Measurements from ENCODE around the gene XRCC4.

XRCC4 gene

DNA sequence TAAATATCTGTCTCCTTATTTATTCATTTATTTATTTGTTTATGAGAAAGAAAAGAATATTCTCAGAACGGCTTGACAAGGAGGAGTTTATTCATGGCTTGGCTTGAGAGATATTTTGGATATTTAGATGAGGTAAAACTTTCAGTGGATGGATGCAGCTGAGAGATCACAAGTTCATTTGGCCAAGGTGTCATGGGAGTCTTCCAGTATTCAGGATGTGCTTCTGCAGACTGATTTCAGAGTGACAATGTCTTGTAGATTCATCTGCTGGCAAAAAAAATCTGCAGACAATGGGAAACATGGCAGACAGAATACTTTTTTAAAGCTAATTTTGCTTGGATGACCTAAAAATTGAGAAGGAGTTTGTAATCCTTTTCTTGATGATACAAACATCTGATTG, 38.5 kb downstream of the XRCC4 start:
- TF ChIP-seq, protein P1, sequence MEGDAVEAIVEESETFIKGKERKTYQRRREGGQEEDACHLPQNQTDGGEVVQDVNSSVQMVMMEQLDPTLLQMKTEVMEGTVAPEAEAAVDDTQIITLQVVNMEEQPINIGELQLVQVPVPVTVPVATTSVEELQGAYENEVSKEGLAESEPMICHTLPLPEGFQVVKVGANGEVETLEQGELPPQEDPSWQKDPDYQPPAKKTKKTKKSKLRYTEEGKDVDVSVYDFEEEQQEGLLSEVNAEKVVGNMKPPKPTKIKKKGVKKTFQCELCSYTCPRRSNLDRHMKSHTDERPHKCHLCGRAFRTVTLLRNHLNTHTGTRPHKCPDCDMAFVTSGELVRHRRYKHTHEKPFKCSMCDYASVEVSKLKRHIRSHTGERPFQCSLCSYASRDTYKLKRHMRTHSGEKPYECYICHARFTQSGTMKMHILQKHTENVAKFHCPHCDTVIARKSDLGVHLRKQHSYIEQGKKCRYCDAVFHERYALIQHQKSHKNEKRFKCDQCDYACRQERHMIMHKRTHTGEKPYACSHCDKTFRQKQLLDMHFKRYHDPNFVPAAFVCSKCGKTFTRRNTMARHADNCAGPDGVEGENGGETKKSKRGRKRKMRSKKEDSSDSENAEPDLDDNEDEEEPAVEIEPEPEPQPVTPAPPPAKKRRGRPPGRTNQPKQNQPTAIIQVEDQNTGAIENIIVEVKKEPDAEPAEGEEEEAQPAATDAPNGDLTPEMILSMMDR (IDR thresholded peaks at IDR 0.05; ENCODE audit: low read depth, low read length): no peak
- H3K4me3 ChIP-seq (ENCODE audit: low read depth, low read length): no peak overlapping the region

DNA sequence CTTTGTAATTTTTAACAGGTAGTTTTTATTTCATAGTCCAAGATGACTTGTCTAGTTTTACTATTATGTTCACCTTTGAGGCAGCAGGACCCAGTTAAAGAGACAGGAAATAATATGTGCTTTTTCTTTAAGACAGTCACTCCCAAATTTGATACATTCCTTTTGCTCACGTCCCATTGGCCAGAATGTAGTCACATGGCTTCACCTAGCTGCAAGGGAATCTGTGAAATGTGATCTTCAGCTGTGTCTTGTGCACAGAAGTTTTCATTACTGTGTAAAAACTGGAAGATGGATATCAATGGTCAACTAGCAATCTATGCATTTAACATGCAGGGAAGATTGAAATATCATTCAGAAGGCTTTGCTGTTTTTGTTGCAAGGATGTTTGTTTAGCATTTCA, 41.1 kb downstream of the XRCC4 start:
- TF ChIP-seq, protein P1 (IDR thresholded peaks at IDR 0.05; ENCODE audit: low read depth, low read length): no peak
- no peak overlapping the region for H3K4me3 ChIP-seq (ENCODE audit: low read depth, low read length)

DNA sequence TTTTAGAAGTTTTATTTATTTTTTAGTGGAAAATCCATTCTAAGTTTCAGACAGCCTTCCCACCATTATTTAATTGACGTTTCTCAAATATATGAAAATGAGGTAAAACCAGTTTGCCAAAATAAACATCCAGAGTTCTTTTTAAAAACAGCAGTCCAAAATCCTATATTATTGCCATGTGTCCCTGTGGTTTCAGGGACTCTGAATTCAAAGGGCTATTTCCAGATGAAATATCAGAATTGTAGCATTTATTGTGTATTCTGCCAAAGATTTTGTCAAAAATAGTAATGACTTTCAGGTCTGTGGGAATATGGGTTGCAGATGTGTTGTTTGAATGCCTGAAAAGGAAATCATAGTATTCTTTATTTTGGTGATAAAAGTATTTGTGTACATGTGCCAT, 41.6 kb downstream of the XRCC4 start:
- TF ChIP-seq, protein P1 (IDR thresholded peaks at IDR 0.05; ENCODE audit: low read depth, low read length): no peak

DNA sequence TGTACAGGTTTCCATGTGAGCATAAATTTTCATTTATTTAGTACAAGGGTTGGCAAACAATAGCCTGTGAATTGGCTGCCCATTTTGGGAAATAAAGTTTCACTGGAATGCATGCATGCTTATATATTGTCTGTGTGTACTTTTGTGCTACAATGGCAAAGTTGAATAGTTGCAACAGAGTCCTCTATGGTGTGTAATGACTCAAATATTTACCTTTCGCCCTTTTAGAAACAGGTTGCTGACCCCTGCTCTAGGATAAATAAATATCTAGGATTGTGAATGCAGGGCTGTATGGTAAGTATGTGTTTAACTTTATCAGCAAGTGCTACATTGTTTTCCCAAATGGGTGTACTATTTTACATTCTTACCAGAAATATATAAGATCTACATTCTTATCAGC, 47.2 kb downstream of the XRCC4 start:
- TF ChIP-seq, protein P1 (IDR thresholded peaks at IDR 0.05; ENCODE audit: low read depth, low read length): no peak

More for the DNA sequence above, 41.6 kb downstream of the XRCC4 start:
- H3K4me3 ChIP-seq (ENCODE audit: low read depth, low read length): no peak overlapping the region

DNA sequence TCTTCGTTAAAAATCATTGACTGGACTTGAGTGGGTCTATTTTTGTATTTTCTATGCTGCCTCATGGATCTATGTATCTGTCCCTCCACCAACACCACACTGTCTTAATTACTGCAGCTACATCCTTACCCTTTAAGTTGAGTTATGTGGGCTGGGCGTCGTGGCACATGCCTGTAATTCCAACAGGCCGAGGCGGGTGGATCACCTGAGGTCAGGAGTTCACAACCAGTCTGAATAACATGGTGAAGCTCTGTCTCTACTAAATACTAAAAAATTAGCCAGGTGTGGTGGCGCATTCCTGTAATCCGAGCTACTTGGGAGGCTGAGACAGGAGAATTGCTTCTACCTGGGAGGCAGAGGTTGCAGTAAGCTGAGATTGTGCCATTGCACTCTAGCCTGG, 48.2 kb downstream of the XRCC4 start:
- H3K4me3 ChIP-seq (ENCODE audit: low read depth, low read length): no peak overlapping the region
- TF ChIP-seq, protein P1 (IDR thresholded peaks at IDR 0.05; ENCODE audit: low read depth, low read length): no peak

More for the DNA sequence above, 47.2 kb downstream of the XRCC4 start:
- no peak overlapping the region for H3K4me3 ChIP-seq (ENCODE audit: low read depth, low read length)

DNA sequence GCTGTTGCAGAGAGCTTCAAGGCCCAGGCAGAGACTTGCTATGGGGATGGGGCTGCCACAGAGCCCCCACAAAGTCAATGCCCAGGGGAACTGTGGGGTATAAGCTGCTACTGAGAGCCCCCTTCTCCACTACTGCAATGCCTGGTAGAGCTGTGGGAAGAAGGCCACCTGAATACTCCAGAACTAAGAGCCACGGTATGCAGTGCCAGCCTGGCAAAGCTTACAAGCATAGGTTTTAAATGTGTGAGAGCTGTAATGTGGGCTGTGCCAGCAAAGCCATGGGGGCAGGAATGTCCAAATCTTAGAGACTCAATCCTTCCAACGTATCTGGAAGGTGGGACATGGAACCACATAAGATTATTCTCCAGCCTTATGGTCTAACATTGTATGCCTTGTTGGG, 49.2 kb downstream of the XRCC4 start:
- TF ChIP-seq, protein P1 (IDR thresholded peaks at IDR 0.05; ENCODE audit: low read depth, low read length): no peak
- H3K4me3 ChIP-seq (ENCODE audit: low read depth, low read length): no peak overlapping the region

DNA sequence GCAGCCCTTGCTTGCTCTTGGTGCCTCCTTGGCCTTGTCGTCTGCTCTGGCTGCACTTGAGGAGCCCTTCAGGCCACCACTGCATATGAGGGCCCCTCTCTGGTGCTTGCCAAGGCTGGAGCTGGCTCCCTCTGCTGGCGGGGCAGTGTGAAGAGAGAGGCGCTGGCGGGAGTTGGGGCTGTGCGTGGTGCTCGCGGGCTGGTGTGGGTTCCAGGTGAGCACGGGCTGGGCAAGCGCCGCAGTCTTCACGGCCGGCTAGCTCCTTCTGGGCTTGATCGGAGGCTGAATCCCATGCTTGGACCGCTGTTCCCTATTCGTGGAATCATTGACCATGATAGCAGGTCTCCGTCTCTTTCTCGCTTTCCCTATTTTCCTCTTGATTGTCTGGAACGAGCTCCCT, 56.5 kb downstream of the XRCC4 start:
- TF ChIP-seq, protein P1 (IDR thresholded peaks at IDR 0.05; ENCODE audit: low read depth, low read length): no peak
- H3K4me3 ChIP-seq (ENCODE audit: low read depth, low read length): no peak overlapping the region
